Tibial artery (tissue), 4 donors: Measurements from ENCODE around the gene HTRA1.

Source experiments
- DNase-seq, 2 donors: peaks; one replicate each; pipeline ENCODE4 v3.0.0-alpha.2; 2019
- H3K27ac ChIP-seq, 2 donors: fragments of 200-600 bp; sonication (generic) in 1 of 2; 1 replicate in 1 of 2; 2 replicates in 1 of 2; pipeline ENCODE4 v1.5.1; 2018 to 2019; ENCODE audit warnings: mild to moderate bottlenecking in 1 of 2
- H3K27me3 ChIP-seq, 2 donors: fragments of 200-600 bp; sonication (generic) in 1 of 2; one replicate each; pipeline versions ENCODE4 v1.5.1 to v1.6.0; 2016 to 2019
- H3K36me3 ChIP-seq, 3 donors: fragments of 200-600 bp; sonication (generic) in 2 of 3; one replicate each; pipeline ENCODE4 v1.5.1; 2016 to 2019; ENCODE audit warnings: mild to moderate bottlenecking in 2 of 3
- H3K4me1 ChIP-seq, 4 donors: fragments of 200-600 bp; sonication (generic) in 2 of 4; 1 replicate in 3 of 4; 2 replicates in 1 of 4; pipeline ENCODE4 v1.5.1; 2016 to 2019
- H3K4me3 ChIP-seq, 2 donors: fragments of 200-600 bp; sonication (generic) in 1 of 2; 1 replicate in 1 of 2; 2 replicates in 1 of 2; pipeline ENCODE4 v1.5.1; 2018 to 2019; ENCODE audit warnings: mild to moderate bottlenecking in 2 of 2
- H3K9me3 ChIP-seq, 3 donors: fragments of 200-600 bp; sonication (generic) in 1 of 3; one replicate each; pipeline ENCODE4 v1.5.1; 2016 to 2019
- CTCF ChIP-seq, 2 experiments: fragments of 200-600 bp in 1 of 2; fragments of 450-650 bp in 1 of 2; IDR thresholded peaks; one replicate each; pipeline ENCODE4 v1.5.1; 2017 to 2019; ENCODE audit warnings: antibody characterized with exemption in 2 of 2, mild to moderate bottlenecking in 1 of 2, moderate library complexity in 1 of 2
- intact Hi-C: fragments of 100-400 bp; cut with DNase I; formaldehyde crosslinking; loops from one replicate; pipeline ENCODE4 v1.15.0; 2023; ENCODE audit warnings: low total_unique reads

The HTRA1 gene

GRCh38 chr10:122537545-122537944 is 76.2 kb downstream of the HTRA1 start:
- Histone ChIP-seq H3K4me1 (no peaks in the 10 kb centered on the region), H3K4me3 (no peak overlapping the region), H3K36me3 (no peaks in the 10 kb centered on the region), H3K9me3 (no peaks in the 10 kb centered on the region), H3K27ac (no peak overlapping the region), H3K27me3 (no peaks in the 10 kb centered on the region)
- intact Hi-C loops: no loop called here
- no peak for TF ChIP-seq CTCF (IDR thresholded peaks at IDR 0.05)
- no peak for DNase-seq

GRCh38 chr10:122541541-122542002 is 80.2 kb downstream of the HTRA1 start:
- intact Hi-C loops: no loop called here
- Histone ChIP-seq H3K27me3 (no peaks in the 10 kb centered on the region), H3K4me3 (no peak overlapping the region), H3K27ac (no peak overlapping the region), H3K9me3 (no peaks in the 10 kb centered on the region), H3K36me3 (no peaks in the 10 kb centered on the region), H3K4me1 (no peaks in the 10 kb centered on the region)
- no peak for DNase-seq
- no peak for TF ChIP-seq CTCF (IDR thresholded peaks at IDR 0.05)

- H3K36me3 ChIP-seq: no peaks in the 10 kb centered on the region
- no peak for DNase-seq
- intact Hi-C loops: no loop called here
Measured at GRCh38 chr10:122543676-122544445, 82.5 kb downstream of the HTRA1 start.

GRCh38 chr10:122544493-122544892 is 83.1 kb downstream of the HTRA1 start:
- no peaks in the 10 kb centered on the region for H3K4me1 ChIP-seq
- H3K9me3 ChIP-seq: no peaks in the 10 kb centered on the region
- TF ChIP-seq CTCF (IDR thresholded peaks at IDR 0.05): no peak
- intact Hi-C loops: no loop called here
- H3K27me3 ChIP-seq: no peaks in the 10 kb centered on the region
- DNase-seq: no peak
- H3K27ac ChIP-seq: no peak overlapping the region
- no peaks in the 10 kb centered on the region for H3K36me3 ChIP-seq
- no peak overlapping the region for H3K4me3 ChIP-seq

More at GRCh38 chr10:122543676-122544445, 82.5 kb downstream of the HTRA1 start:
- Histone ChIP-seq H3K9me3 (no peaks in the 10 kb centered on the region), H3K4me3 (no peak overlapping the region), H3K27me3 (no peaks in the 10 kb centered on the region), H3K4me1 (no peaks in the 10 kb centered on the region), H3K27ac (no peak overlapping the region)
- no peak for TF ChIP-seq CTCF (IDR thresholded peaks at IDR 0.05)

- no peaks in the 10 kb centered on the region for H3K27me3 ChIP-seq
- DNase-seq: no peak
- no peak overlapping the region for H3K4me3 ChIP-seq
- no peak overlapping the region for H3K27ac ChIP-seq
- intact Hi-C loops: no loop called here
- no peaks in the 10 kb centered on the region for H3K9me3 ChIP-seq
- H3K36me3 ChIP-seq: no peaks in the 10 kb centered on the region
- TF ChIP-seq CTCF (IDR thresholded peaks at IDR 0.05): no peak
- H3K4me1 ChIP-seq: no peaks in the 10 kb centered on the region
Measured at GRCh38 chr10:122546242-122546641, 84.9 kb downstream of the HTRA1 start.
